Liver (tissue), 2 donors: ENCODE data around the gene ANKFY1.
"Not testable (repeated sequence)": the region's sequence is repeated elsewhere in the genome, so short reads cannot be mapped to it uniquely, and the experiment has no call there.

Source experiments
- CTCF ChIP-seq: fragments of 150-350 bp; IDR thresholded peaks from 2 replicates; pipeline ENCODE4 v1.5.1; 2017; ENCODE audit warnings: improper control_type of control experiment, low read depth, low read length; ENCODE audit not compliant: missing input control
- YY1 ChIP-seq: IDR thresholded peaks from 2 replicates; pipeline ENCODE4 v1.6.1; 2016; ENCODE audit warnings: antibody characterized with exemption, mild to moderate bottlenecking
- donor health status: healthy.

DNA sequence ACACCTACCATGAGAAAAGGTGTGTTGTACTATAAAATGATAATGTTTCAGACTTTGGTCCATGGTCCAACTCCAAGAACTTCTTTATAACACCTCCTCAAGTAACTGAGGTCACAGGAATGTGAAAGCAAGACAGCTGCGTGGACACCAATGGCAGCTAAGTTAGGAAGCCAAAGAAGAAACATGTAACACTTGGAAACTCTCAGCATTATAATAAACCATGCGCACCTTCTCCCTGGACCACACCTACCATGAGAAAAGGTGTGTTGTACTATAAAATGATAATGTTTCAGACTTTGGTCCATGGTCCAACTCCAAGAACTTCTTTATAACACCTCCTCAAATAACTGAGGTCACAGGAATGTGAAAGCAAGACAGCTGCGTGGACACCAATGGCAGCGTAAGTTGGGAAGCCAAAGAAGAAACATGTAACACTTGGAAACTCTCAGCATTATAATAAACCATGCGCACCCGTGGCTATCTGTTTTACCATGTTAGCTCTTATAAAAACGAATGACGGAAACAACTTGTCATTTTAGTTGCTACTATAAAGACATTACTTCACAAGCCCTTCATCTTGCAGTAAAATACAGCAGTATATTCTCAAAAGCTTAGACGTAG is 124.8 kb downstream of the ANKFY1 start:
- not testable (repeated sequence) for TF ChIP-seq YY1, CTCF
